ENCODE data around the gene MICB.

DNA sequence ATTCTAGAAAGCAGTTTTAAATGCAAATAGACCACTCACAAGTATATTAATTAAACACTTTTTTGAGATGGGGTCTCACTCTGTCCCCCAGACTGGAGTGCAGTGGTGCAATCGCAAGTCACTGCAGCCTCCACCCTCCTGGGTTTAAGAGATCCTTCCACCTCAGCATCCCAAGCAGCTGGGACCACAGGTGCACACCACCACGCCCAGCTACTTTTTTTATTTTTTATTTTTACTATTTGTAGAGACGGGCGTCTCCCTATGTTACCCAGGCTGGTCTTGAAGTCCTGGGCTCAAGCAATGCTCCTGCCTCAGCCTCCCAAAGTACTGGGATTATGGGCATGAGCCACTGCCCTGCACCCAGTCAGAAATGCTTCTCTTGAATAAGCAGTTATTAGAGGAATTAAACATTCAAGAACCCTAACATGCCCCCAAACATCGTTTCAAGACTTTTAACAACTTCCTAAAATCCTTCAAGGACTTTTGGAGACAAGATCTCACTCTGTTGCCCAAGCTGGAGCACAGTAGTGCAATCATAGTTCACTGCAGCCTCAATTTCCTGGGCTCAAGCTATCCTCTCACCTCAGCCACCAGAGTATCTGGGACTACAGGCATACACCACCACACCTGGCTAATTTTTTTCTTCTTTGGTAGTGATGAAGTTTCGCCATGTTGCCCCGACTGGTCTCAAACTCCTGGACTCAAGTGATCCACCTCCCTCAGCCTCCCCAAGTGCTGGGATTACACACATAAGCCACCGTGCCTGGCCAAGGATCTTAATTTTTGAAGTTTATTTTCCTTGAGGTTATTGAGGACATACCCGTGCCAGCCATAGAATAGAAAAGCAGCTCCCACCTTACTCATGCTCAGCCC, 34.1 kb downstream of the MICB start:
- TF ChIP-seq POLR2A (IDR thresholded peaks at IDR 0.05) (no peak), POLR2AphosphoS5 (IDR thresholded peaks at IDR 0.05) (no peak)
- TF ChIP-seq, protein P1, sequence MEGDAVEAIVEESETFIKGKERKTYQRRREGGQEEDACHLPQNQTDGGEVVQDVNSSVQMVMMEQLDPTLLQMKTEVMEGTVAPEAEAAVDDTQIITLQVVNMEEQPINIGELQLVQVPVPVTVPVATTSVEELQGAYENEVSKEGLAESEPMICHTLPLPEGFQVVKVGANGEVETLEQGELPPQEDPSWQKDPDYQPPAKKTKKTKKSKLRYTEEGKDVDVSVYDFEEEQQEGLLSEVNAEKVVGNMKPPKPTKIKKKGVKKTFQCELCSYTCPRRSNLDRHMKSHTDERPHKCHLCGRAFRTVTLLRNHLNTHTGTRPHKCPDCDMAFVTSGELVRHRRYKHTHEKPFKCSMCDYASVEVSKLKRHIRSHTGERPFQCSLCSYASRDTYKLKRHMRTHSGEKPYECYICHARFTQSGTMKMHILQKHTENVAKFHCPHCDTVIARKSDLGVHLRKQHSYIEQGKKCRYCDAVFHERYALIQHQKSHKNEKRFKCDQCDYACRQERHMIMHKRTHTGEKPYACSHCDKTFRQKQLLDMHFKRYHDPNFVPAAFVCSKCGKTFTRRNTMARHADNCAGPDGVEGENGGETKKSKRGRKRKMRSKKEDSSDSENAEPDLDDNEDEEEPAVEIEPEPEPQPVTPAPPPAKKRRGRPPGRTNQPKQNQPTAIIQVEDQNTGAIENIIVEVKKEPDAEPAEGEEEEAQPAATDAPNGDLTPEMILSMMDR (IDR thresholded peaks at IDR 0.05), result no peak

All from gastroesophageal sphincter (tissue), 3 donors.